WTC11 (cell line): ENCODE data around the gene CCDC136. TPM values are rescaled to one million over a fixed set of nuclear protein-coding genes. Genes with fewer than 3 reads are reported as not detected.
A peak's percentile ranks its signal among the peaks of the same experiment; 100 is the strongest.

Experiments used
- ARID4B ChIP-seq: sonication (generic); formaldehyde crosslinking; IDR thresholded peaks from 2 replicates; pipeline ENCODE4 v1.8.0; 2023; ENCODE audit warnings: missing genetic modification reagents, mild to moderate bottlenecking, borderline replicate concordance
- CREB1 ChIP-seq: sonication (generic); formaldehyde crosslinking; IDR thresholded peaks from 2 replicates; pipeline ENCODE4 v1.8.0; 2023; ENCODE audit warnings: mild to moderate bottlenecking, missing genetic modification reagents
- CTCF ChIP-seq: fragments of 200-600 bp; IDR thresholded peaks from 2 replicates; pipeline ENCODE4 v1.8.0; 2022; ENCODE audit warnings: antibody characterized with exemption
- ELF4 ChIP-seq: sonication (generic); formaldehyde crosslinking; IDR thresholded peaks from 2 replicates; pipeline ENCODE4 v1.8.1; 2022; ENCODE audit warnings: low read depth, mild to moderate bottlenecking, moderate library complexity, missing genetic modification reagents
- ERG ChIP-seq: fragments of 250-450 bp; sonication (Bioruptor Pico); IDR thresholded peaks from 2 replicates; pipeline ENCODE4 v1.8.0; 2021; ENCODE audit warnings: mild to moderate bottlenecking
- ESRRA ChIP-seq: sonication (generic); formaldehyde crosslinking; IDR thresholded peaks from 2 replicates; pipeline ENCODE4 v1.8.1; 2022; ENCODE audit warnings: mild to moderate bottlenecking, missing genetic modification reagents, borderline replicate concordance
- FOXJ3 ChIP-seq: sonication (generic); formaldehyde crosslinking; IDR thresholded peaks from 2 replicates; pipeline ENCODE4 v1.9.0; 2021; ENCODE audit warnings: missing genetic modification reagents, mild to moderate bottlenecking, borderline replicate concordance
- FOXP1 ChIP-seq: sonication (generic); formaldehyde crosslinking; IDR thresholded peaks from 2 replicates; pipeline ENCODE4 v1.8.0; 2022; ENCODE audit warnings: missing genetic modification reagents, mild to moderate bottlenecking, moderate library complexity, borderline replicate concordance
- GTF2I ChIP-seq: fragments of 250-450 bp; sonication (Bioruptor Pico); conservative IDR thresholded peaks from 2 replicates; pipeline ENCODE4 v1.4.0; 2021; ENCODE audit warnings: mild to moderate bottlenecking
- HMGXB4 ChIP-seq: sonication (generic); formaldehyde crosslinking; IDR thresholded peaks from 2 replicates; pipeline ENCODE4 v1.8.1; 2023; ENCODE audit warnings: mild to moderate bottlenecking, moderate library complexity, missing genetic modification reagents
- IRF1 ChIP-seq: sonication (generic); formaldehyde crosslinking; IDR thresholded peaks from 2 replicates; pipeline ENCODE4 v1.8.0; 2023; ENCODE audit warnings: missing genetic modification reagents
- IRF2 ChIP-seq: sonication (generic); formaldehyde crosslinking; IDR thresholded peaks from 2 replicates; pipeline ENCODE4 v1.8.0; 2022; ENCODE audit warnings: low read depth, missing genetic modification reagents, borderline replicate concordance
- MAX ChIP-seq: sonication (generic); formaldehyde crosslinking; IDR thresholded peaks from 2 replicates; pipeline ENCODE4 v1.8.0; 2022; ENCODE audit warnings: mild to moderate bottlenecking, missing genetic modification reagents
- RORB ChIP-seq: fragments of 250-450 bp; sonication (Bioruptor Pico); IDR thresholded peaks from 2 replicates; pipeline ENCODE4 v1.9.0; 2021; ENCODE audit warnings: mild to moderate bottlenecking
- ZMAT4 ChIP-seq: fragments of 250-450 bp; sonication (Bioruptor Pico); IDR thresholded peaks from 2 replicates; pipeline ENCODE4 v1.9.0; 2021; ENCODE audit warnings: mild to moderate bottlenecking
- ZNF281 ChIP-seq: sonication (generic); formaldehyde crosslinking; IDR thresholded peaks from 2 replicates; pipeline ENCODE4 v1.8.0; 2023; ENCODE audit warnings: mild to moderate bottlenecking, missing genetic modification reagents
- ZNF671 ChIP-seq: fragments of 250-450 bp; sonication (Bioruptor Pico); IDR thresholded peaks from 2 replicates; pipeline ENCODE4 v1.8.0; 2021; ENCODE audit warnings: mild to moderate bottlenecking
- total RNA-seq: library from RNA; stranded (reverse); gene quantifications from 3 replicates; pipeline ENCODE4 v1.2.3, GENCODE V29; 2021

The CCDC136 gene
- total RNA-seq, 1 experiment from 2014 or later: 51.0 TPM

- no peak for TF ChIP-seq ZNF281 (CRISPR knock-in tag)
- no peak for TF ChIP-seq ELF4
- TF ChIP-seq IRF1 (CRISPR knock-in tag): no peak
- no peak for TF ChIP-seq IRF2
- TF ChIP-seq MAX (CRISPR knock-in tag): peak; percentile 39; the same call in 1 of the 2 replicates
- no peak for TF ChIP-seq CREB1
- no peak for TF ChIP-seq FOXP1 (CRISPR knock-in tag)
- no peak for TF ChIP-seq RORB (CRISPR knock-in tag)
- no peak for TF ChIP-seq ESRRA (CRISPR knock-in tag)
- no peak; the same call in 1 of the 2 replicates for TF ChIP-seq ERG
- no peak for TF ChIP-seq GTF2I (CRISPR knock-in tag)
- TF ChIP-seq ZMAT4 (CRISPR knock-in tag): no peak
- peak; percentile 98 for TF ChIP-seq CTCF
- TF ChIP-seq HMGXB4 (CRISPR knock-in tag): 0 out of 2 replicates have a peak, but pooled peaks have one; percentile 22
- TF ChIP-seq ARID4B (CRISPR knock-in tag): no peak
- TF ChIP-seq FOXJ3 (CRISPR knock-in tag): no peak
- TF ChIP-seq ZNF671 (CRISPR knock-in tag): no peak
Measured at GRCh38 chr7:128841921-128842673, 50.3 kb downstream of the CCDC136 start (continued).
